CD14-positive monocyte (primary cell): ENCODE data around the gene CNOT4. TPM values are rescaled to one million over a fixed set of nuclear protein-coding genes. Genes with fewer than 3 reads are reported as not detected.

Source experiments
- DNase-seq, 3 donors: peaks; one replicate each; pipeline ENCODE4 v3.0.0-alpha.2; 2011 to 2022
- H2AFZ ChIP-seq: 2 replicates; pipeline ENCODE4 v1.6.0; 2012; ENCODE audit warnings: mild to moderate bottlenecking, low read depth, low read length, inconsistent platforms; ENCODE audit not compliant: insufficient read depth, poor library complexity, severe bottlenecking
- H3K27ac ChIP-seq, 2 donors: 1 replicate in 1 of 2; 2 replicates in 1 of 2; pipeline ENCODE4 v1.5.1; 2012 to 2013; ENCODE audit warnings: low read length in 2 of 2, control low read depth in 1 of 2, inconsistent platforms in 1 of 2, low read depth in 1 of 2, mild to moderate bottlenecking in 1 of 2
- H3K27me3 ChIP-seq, 2 donors: one replicate each; pipeline versions ENCODE4 v1.6.0 to v1.6.1; 2011 to 2013; ENCODE audit warnings: low read length in 2 of 2; ENCODE audit not compliant: control insufficient read depth in 2 of 2, insufficient read depth in 2 of 2
- H3K36me3 ChIP-seq, 2 donors: replicated peaks in 1 of 2; 1 replicate in 1 of 2; 2 replicates in 1 of 2; pipeline versions ENCODE4 v1.5.1 to v1.6.1; 2012 to 2013; ENCODE audit warnings: low read length in 2 of 2, control low read depth in 1 of 2, inconsistent platforms in 1 of 2, mild to moderate bottlenecking in 1 of 2; ENCODE audit not compliant: insufficient read depth in 2 of 2, control insufficient read depth in 1 of 2
- H3K4me1 ChIP-seq, 2 donors: 1 replicate in 1 of 2; 2 replicates in 1 of 2; pipeline versions ENCODE4 v1.5.1 to v1.6.1; 2012 to 2013; ENCODE audit warnings: low read length in 2 of 2, control low read depth in 1 of 2, inconsistent platforms in 1 of 2, mild to moderate bottlenecking in 1 of 2, moderate library complexity in 1 of 2; ENCODE audit not compliant: insufficient read depth in 2 of 2, control insufficient read depth in 1 of 2
- H3K4me2 ChIP-seq: replicated peaks from 2 replicates; pipeline ENCODE3; 2012; ENCODE audit warnings: low read length, moderate library complexity, mild to moderate bottlenecking; ENCODE audit not compliant: poor library complexity, severe bottlenecking; ENCODE audit errors: extremely low read depth
- H3K4me3 ChIP-seq, 3 experiments: fragments of 200-600 bp in 1 of 3; sonication (generic) in 1 of 3; replicated peaks in 1 of 3; 1 replicate in 2 of 3; 2 replicates in 1 of 3; pipeline ENCODE4 v1.5.1; 2011 to 2013; ENCODE audit warnings: low read length in 3 of 3, mild to moderate bottlenecking in 3 of 3, control low read depth in 2 of 3, low read depth in 2 of 3, inconsistent platforms in 1 of 3, moderate library complexity in 1 of 3
- H3K79me2 ChIP-seq: 2 replicates; pipeline ENCODE4 v1.6.0; 2012; ENCODE audit warnings: mild to moderate bottlenecking, control low read depth, inconsistent platforms, low read length, moderate library complexity; ENCODE audit not compliant: insufficient read depth
- H3K9ac ChIP-seq: 2 replicates; pipeline ENCODE4 v1.6.0; 2017; ENCODE audit warnings: low read length, mild to moderate bottlenecking; ENCODE audit not compliant: insufficient read depth, poor library complexity, severe bottlenecking
- H3K9me3 ChIP-seq, 2 donors: replicated peaks in 1 of 2; 1 replicate in 1 of 2; 2 replicates in 1 of 2; pipeline versions ENCODE4 v1.5.1 to v1.6.1; 2012 to 2013; ENCODE audit warnings: low read length in 2 of 2, control low read depth in 1 of 2; ENCODE audit not compliant: control insufficient read depth in 1 of 2, insufficient read depth in 1 of 2
- H4K20me1 ChIP-seq: 2 replicates; pipeline ENCODE4 v1.6.0; 2012; ENCODE audit warnings: mild to moderate bottlenecking, low read length, control low read depth, moderate library complexity; ENCODE audit not compliant: insufficient read depth
- H3K27ac Mint-ChIP-seq, 7 donors: one replicate each; pipeline ENCODE4 v1.8.0; 2020; ENCODE audit warnings: mild to moderate bottlenecking in 7 of 7, mixed read lengths in 7 of 7, moderate library complexity in 6 of 7, inconsistent platforms in 2 of 7
- H3K27me3 Mint-ChIP-seq, 3 donors: one replicate each; pipeline ENCODE4 v1.8.0; 2021 to 2022; ENCODE audit warnings: low read depth in 3 of 3, mild to moderate bottlenecking in 3 of 3, mixed read lengths in 3 of 3, moderate library complexity in 3 of 3, inconsistent platforms in 1 of 3
- H3K36me3 Mint-ChIP-seq, 2 donors: one replicate each; pipeline ENCODE4 v1.8.0; 2020; ENCODE audit warnings: mixed read lengths in 2 of 2, inconsistent platforms in 1 of 2, mild to moderate bottlenecking in 1 of 2
- H3K4me1 Mint-ChIP-seq: one replicate; pipeline ENCODE4 v1.8.0; 2020; ENCODE audit warnings: mild to moderate bottlenecking, mixed read lengths
- H3K4me3 Mint-ChIP-seq, 2 donors: one replicate each; pipeline ENCODE4 v1.8.0; 2020; ENCODE audit warnings: mild to moderate bottlenecking in 2 of 2, mixed read lengths in 2 of 2, moderate library complexity in 1 of 2
- H3K9me3 Mint-ChIP-seq, 7 donors: one replicate each; pipeline ENCODE4 v1.8.0; 2020 to 2022; ENCODE audit warnings: mixed read lengths in 7 of 7, mild to moderate bottlenecking in 6 of 7, moderate library complexity in 6 of 7, inconsistent platforms in 2 of 7
- CTCF ChIP-seq: fragments of 200-600 bp; IDR thresholded peaks from one replicate; pipeline ENCODE4 v1.8.0; 2022; ENCODE audit warnings: antibody characterized with exemption, mild to moderate bottlenecking
- WGBS: methylation state at CpG from one replicate; pipeline ENCODE4 v1.1.5; 2013; ENCODE audit warnings: missing lambda C conversion rate; ENCODE audit not compliant: insufficient coverage; 5-methylcytosine and 5-hydroxymethylcytosine counted together
- intact Hi-C, 2 donors: fragments of 100-400 bp; cut with micrococcal nuclease; formaldehyde crosslinking; loops; one replicate each; pipeline versions ENCODE4 v1.15.0 to v1.15.1; 2023
- polyA plus RNA-seq, 3 donors: library from polyadenylated mRNA; depleted of rRNA in 1 of 3; unstranded in 2 of 3; stranded (reverse) in 1 of 3; fragments of 300-500 nt in 2 of 3; fragments of >200 nt in 1 of 3; fragmentation: Illumina TruSeq in 2 of 3; gene quantifications; 1 replicate in 2 of 3; 2 replicates in 1 of 3; pipeline ENCODE4 v1.2.3, GENCODE V29; 2012 to 2021

Gene CNOT4
- polyA plus RNA-seq, 3 donors = 4.3 to 7.9 (median 6.3) TPM

GRCh38 chr7:135486261-135486920 is 23.5 kb downstream of the CNOT4 start:
- no peak for TF ChIP-seq CTCF
- peaks cover 93% of the 10 kb centered on the region for H4K20me1 ChIP-seq
- H3K4me1 ChIP-seq = no peaks in the 10 kb centered on the region
- peak overlapping the region in 1 of 2 donors; percentile 13 for H3K27ac ChIP-seq
- no peaks in the 10 kb centered on the region for H3K9me3 ChIP-seq
- intact Hi-C loops = no loop called here
- no peak overlapping the region for H2AFZ ChIP-seq
- Mint-ChIP-seq H3K4me3 (no peak overlapping the region), H3K36me3 (peaks cover 6 to 32% of the 10 kb centered on the region in 2 donors), H3K27ac (peak overlapping the region in 4 of 7 donors; percentile 3 to 16 (median 10)), H3K9me3 (no peaks in the 10 kb centered on the region), H3K27me3 (peaks cover 0 to 1% (median 0%) of the 10 kb centered on the region in 3 donors), H3K4me1 (peaks cover 3% of the 10 kb centered on the region)
- H3K27me3 ChIP-seq = no peaks in the 10 kb centered on the region
- H3K4me2 ChIP-seq = no peak overlapping the region
- H3K4me3 ChIP-seq = no peak overlapping the region
- DNase-seq = no peak
- no CpG with 5 or more reads among the region's 3 CpGs for WGBS
- H3K9ac ChIP-seq = no peak overlapping the region
- peaks cover under 1 to 26% of the 10 kb centered on the region in 2 donors for H3K36me3 ChIP-seq
- peaks cover 98% of the 10 kb centered on the region for H3K79me2 ChIP-seq

GRCh38 chr7:135481598-135481979 is 28.3 kb downstream of the CNOT4 start:
- Histone ChIP-seq H3K4me2 (no peak overlapping the region), H2AFZ (no peak overlapping the region), H3K27ac (no peak overlapping the region), H4K20me1 (peaks cover 93% of the 10 kb centered on the region), H3K9ac (no peak overlapping the region), H3K9me3 (no peaks in the 10 kb centered on the region), H3K4me1 (no peaks in the 10 kb centered on the region), H3K4me3 (no peak overlapping the region), H3K36me3 (peaks cover 0 to 57% of the 10 kb centered on the region in 2 donors), H3K79me2 (peaks cover 93% of the 10 kb centered on the region), H3K27me3 (no peaks in the 10 kb centered on the region)
- no peaks in the 10 kb centered on the region for H3K9me3 Mint-ChIP-seq
- H3K36me3 Mint-ChIP-seq = peaks cover 21 to 61% of the 10 kb centered on the region in 2 donors
- H3K4me1 Mint-ChIP-seq = peaks cover 8% of the 10 kb centered on the region
- no peak for TF ChIP-seq CTCF
- intact Hi-C loops = no loop called here
- DNase-seq = no peak
- no peak overlapping the region for H3K27ac Mint-ChIP-seq
- H3K4me3 Mint-ChIP-seq = no peak overlapping the region
- H3K27me3 Mint-ChIP-seq = peaks cover 0 to 1% (median 0%) of the 10 kb centered on the region in 3 donors
